Measurements from ENCODE around the gene SOST.

- TF ChIP-seq TAF1 (IDR thresholded peaks at IDR 0.05; ENCODE audit: low read depth, low read length) (no peak), POLR2A (IDR thresholded peaks at IDR 0.05; ENCODE audit: low read depth, low read length) (no peak), POLR2AphosphoS5 (IDR thresholded peaks at IDR 0.05; ENCODE audit: low read depth, low read length) (no peak)
These were observed 22.2 kb downstream of the SOST start for GRCh38 chr17:43736389-43736788.

Data from GM12891 (cell line).